Mesenchymal stem cell (in vitro differentiated cells and primary cell): ENCODE results near the gene PRIM2.
A peak's percentile ranks its signal among the peaks of the same experiment; 100 is the strongest.

ENCODE experiments used
- DNase-seq: peaks from one replicate; pipeline ENCODE4 v3.0.0-alpha.2; 2013
- H2AFZ ChIP-seq: one replicate; pipeline ENCODE4 v1.6.1; 2013; ENCODE audit warnings: low read depth, mild to moderate bottlenecking, control low read depth, inconsistent platforms, low read length, moderate library complexity
- H2AK5ac ChIP-seq: 2 replicates; pipeline ENCODE4 v1.6.1; 2013; ENCODE audit warnings: low read length, moderate library complexity, mild to moderate bottlenecking, inconsistent platforms; ENCODE audit not compliant: severe bottlenecking
- H2BK120ac ChIP-seq: one replicate; pipeline ENCODE4 v1.6.1; 2013; ENCODE audit warnings: low read depth, mild to moderate bottlenecking, inconsistent platforms, low read length, moderate library complexity
- H2BK12ac ChIP-seq, 2 experiments: one replicate each; pipeline ENCODE4 v1.6.1; 2013; ENCODE audit warnings: inconsistent platforms in 2 of 2, low read length in 2 of 2, mild to moderate bottlenecking in 2 of 2, moderate library complexity in 2 of 2, control low read depth in 1 of 2
- H2BK15ac ChIP-seq: one replicate; pipeline ENCODE4 v1.6.1; 2013; ENCODE audit warnings: mild to moderate bottlenecking, low read depth, inconsistent platforms; ENCODE audit not compliant: poor library complexity, severe bottlenecking
- H2BK5ac ChIP-seq: 2 replicates; pipeline ENCODE4 v1.6.1; 2013; ENCODE audit warnings: low read depth, mild to moderate bottlenecking, low read length, control low read depth, inconsistent platforms; ENCODE audit not compliant: poor library complexity, severe bottlenecking
- H3K14ac ChIP-seq, 2 experiments: one replicate each; pipeline ENCODE4 v1.6.1; 2013; ENCODE audit warnings: inconsistent platforms in 2 of 2, low read length in 2 of 2, control low read depth in 1 of 2, mild to moderate bottlenecking in 1 of 2, moderate library complexity in 1 of 2
- H3K18ac ChIP-seq, 2 experiments: one replicate each; pipeline ENCODE4 v1.6.1; 2013; ENCODE audit warnings: inconsistent platforms in 2 of 2, low read length in 2 of 2, control low read depth in 1 of 2, low read depth in 1 of 2, mild to moderate bottlenecking in 1 of 2
- H3K23ac ChIP-seq, 2 experiments: one replicate each; pipeline ENCODE4 v1.6.1; 2013; ENCODE audit warnings: inconsistent platforms in 2 of 2, low read length in 2 of 2, mild to moderate bottlenecking in 2 of 2, moderate library complexity in 2 of 2, control low read depth in 1 of 2
- H3K27ac ChIP-seq: 2 replicates; pipeline ENCODE4 v1.5.1; 2013; ENCODE audit warnings: mild to moderate bottlenecking, moderate library complexity, low read length, control low read depth, inconsistent platforms; ENCODE audit not compliant: poor library complexity, severe bottlenecking
- H3K27me3 ChIP-seq, 2 experiments: 2 replicates each; pipeline versions ENCODE4 v1.6.1 to v1.7.0; 2013; ENCODE audit warnings: low read length in 2 of 2, mild to moderate bottlenecking in 2 of 2, moderate library complexity in 2 of 2, control low read depth in 1 of 2, inconsistent platforms in 1 of 2; ENCODE audit not compliant: control insufficient read depth in 1 of 2, insufficient read depth in 1 of 2
- H3K36me3 ChIP-seq, 2 experiments: 2 replicates each; pipeline versions ENCODE4 v1.6.1 to v1.7.0; 2013; ENCODE audit warnings: low read length in 2 of 2, control low read depth in 1 of 2, inconsistent platforms in 1 of 2, low read depth in 1 of 2, mild to moderate bottlenecking in 1 of 2; ENCODE audit not compliant: insufficient read depth in 2 of 2, control insufficient read depth in 1 of 2
- H3K4ac ChIP-seq, 2 experiments: one replicate each; pipeline ENCODE4 v1.6.1; 2013; ENCODE audit warnings: inconsistent platforms in 2 of 2, low read length in 2 of 2, mild to moderate bottlenecking in 2 of 2, moderate library complexity in 2 of 2, control low read depth in 1 of 2, low read depth in 1 of 2
- H3K4me1 ChIP-seq: 2 replicates; pipeline ENCODE4 v1.6.1; 2013; ENCODE audit warnings: low read depth, low read length, control low read depth; ENCODE audit not compliant: control insufficient read depth, insufficient read depth
- H3K4me2 ChIP-seq: 2 replicates; pipeline ENCODE4 v1.6.1; 2013; ENCODE audit warnings: low read length, mild to moderate bottlenecking, inconsistent platforms; ENCODE audit not compliant: poor library complexity, severe bottlenecking
- H3K4me3 ChIP-seq, 2 experiments: 2 replicates each; pipeline versions ENCODE4 v1.5.1 to v1.7.0; 2013; ENCODE audit warnings: low read length in 2 of 2, mild to moderate bottlenecking in 2 of 2, control low read depth in 1 of 2, low read depth in 1 of 2; ENCODE audit not compliant: insufficient read depth in 1 of 2
- H3K79me1 ChIP-seq: replicated peaks from 2 replicates; pipeline ENCODE4 v1.6.1; 2013; ENCODE audit warnings: mild to moderate bottlenecking, control low read depth, low read length, inconsistent platforms; ENCODE audit not compliant: poor library complexity, severe bottlenecking
- H3K9ac ChIP-seq: 2 replicates; pipeline ENCODE4 v1.7.0; 2013; ENCODE audit warnings: mild to moderate bottlenecking, low read length, moderate library complexity
- H3K9me3 ChIP-seq: 2 replicates; pipeline ENCODE4 v1.7.0; 2013; ENCODE audit warnings: mild to moderate bottlenecking, low read length; ENCODE audit not compliant: control insufficient read depth
- H4K8ac ChIP-seq: one replicate; pipeline ENCODE4 v1.6.1; 2013; ENCODE audit warnings: inconsistent platforms, mild to moderate bottlenecking, low read length, moderate library complexity
- H4K91ac ChIP-seq: one replicate; pipeline ENCODE4 v1.6.1; 2013; ENCODE audit warnings: mild to moderate bottlenecking, low read length, inconsistent platforms
- WGBS: methylation state at CpG from one replicate; pipeline ENCODE4 v1.1.7; 2013; ENCODE audit warnings: mixed read lengths; 5-methylcytosine and 5-hydroxymethylcytosine counted together

PRIM2 gene

GRCh38 chr6:57302477-57302876 is 15.0 kb upstream of the PRIM2 start:
- H3K4me2 ChIP-seq, result no peak overlapping the region
- no peak overlapping the region for H4K91ac ChIP-seq
- no peak overlapping the region for H3K4ac ChIP-seq
- 0% methylated on average over 1 of the region's 2 CpGs for WGBS
- no peak overlapping the region for H2AFZ ChIP-seq
- no peak overlapping the region for H3K27ac ChIP-seq
- H3K36me3 ChIP-seq, result no peaks in the 10 kb centered on the region
- DNase-seq, result peak; percentile 42
- no peaks in the 10 kb centered on the region for H3K79me1 ChIP-seq
- H2BK120ac ChIP-seq, result no peak overlapping the region
- no peak overlapping the region for H3K14ac ChIP-seq
- no peak overlapping the region for H2BK12ac ChIP-seq
- no peaks in the 10 kb centered on the region for H3K27me3 ChIP-seq
- H2AK5ac ChIP-seq, result no peak overlapping the region
- no peak overlapping the region for H3K9ac ChIP-seq
- no peak overlapping the region for H2BK15ac ChIP-seq
- H4K8ac ChIP-seq, result no peak overlapping the region
- H3K23ac ChIP-seq, result no peak overlapping the region
- H3K9me3 ChIP-seq, result no peaks in the 10 kb centered on the region
- H3K4me3 ChIP-seq, result no peak overlapping the region
- H3K18ac ChIP-seq, result no peak overlapping the region
- H3K4me1 ChIP-seq, result no peaks in the 10 kb centered on the region
- no peak overlapping the region for H2BK5ac ChIP-seq

- H3K14ac ChIP-seq, result peak overlapping the region in 1 of 2 experiments; percentile 55
- peak overlapping the region; percentile 9 to 24 for H3K18ac ChIP-seq
- H3K4me3 ChIP-seq, result peak overlapping the region in 1 of 2 experiments; percentile 57
- H2BK15ac ChIP-seq, result no peak overlapping the region
- 89% methylated on average over 1 of the region's 1 CpG for WGBS
- DNase-seq, result peak; percentile 33
- peak overlapping the region; percentile 82 for H3K9ac ChIP-seq
- no peaks in the 10 kb centered on the region for H3K27me3 ChIP-seq
- H2BK12ac ChIP-seq, result no peak overlapping the region
- no peak overlapping the region for H3K27ac ChIP-seq
- H3K23ac ChIP-seq, result no peak overlapping the region
- no peaks in the 10 kb centered on the region for H3K36me3 ChIP-seq
- no peaks in the 10 kb centered on the region for H3K4me1 ChIP-seq
- H3K4me2 ChIP-seq, result no peak overlapping the region
- H2AK5ac ChIP-seq, result no peak overlapping the region
- no peak overlapping the region for H2BK120ac ChIP-seq
- H4K8ac ChIP-seq, result no peak overlapping the region
- no peak overlapping the region for H2AFZ ChIP-seq
- H2BK5ac ChIP-seq, result no peak overlapping the region
- no peak overlapping the region for H4K91ac ChIP-seq
- H3K9me3 ChIP-seq, result no peaks in the 10 kb centered on the region
- H3K4ac ChIP-seq, result no peak overlapping the region
- no peaks in the 10 kb centered on the region for H3K79me1 ChIP-seq
Measured at GRCh38 chr6:57303931-57304681, 13.3 kb upstream of the PRIM2 start.

GRCh38 chr6:57305107-57305506 is 12.3 kb upstream of the PRIM2 start:
- no peak overlapping the region for H3K18ac ChIP-seq
- no peak overlapping the region for H3K4me2 ChIP-seq
- no peak overlapping the region for H3K14ac ChIP-seq
- H3K9ac ChIP-seq, result peak overlapping the region; percentile 82
- H2BK5ac ChIP-seq, result no peak overlapping the region
- no peaks in the 10 kb centered on the region for H3K79me1 ChIP-seq
- no peak overlapping the region for H2BK120ac ChIP-seq
- H4K91ac ChIP-seq, result no peak overlapping the region
- H3K9me3 ChIP-seq, result no peaks in the 10 kb centered on the region
- H3K4ac ChIP-seq, result no peak overlapping the region
- 74% methylated on average over 3 of the region's 3 CpGs for WGBS
- peak overlapping the region in 1 of 2 experiments; percentile 57 for H3K4me3 ChIP-seq
- H3K27me3 ChIP-seq, result no peaks in the 10 kb centered on the region
- no peaks in the 10 kb centered on the region for H3K4me1 ChIP-seq
- H3K36me3 ChIP-seq, result no peaks in the 10 kb centered on the region
- H2AFZ ChIP-seq, result no peak overlapping the region
- H2BK12ac ChIP-seq, result no peak overlapping the region
- no peak overlapping the region for H3K27ac ChIP-seq
- no peak overlapping the region for H4K8ac ChIP-seq
- no peak overlapping the region for H2AK5ac ChIP-seq
- no peak overlapping the region for H2BK15ac ChIP-seq
- no peak for DNase-seq
- no peak overlapping the region for H3K23ac ChIP-seq

GRCh38 chr6:57305761-57306160 is 11.7 kb upstream of the PRIM2 start:
- Histone ChIP-seq H2BK15ac (no peak overlapping the region), H3K4ac (no peak overlapping the region), H3K9me3 (no peaks in the 10 kb centered on the region), H3K36me3 (no peaks in the 10 kb centered on the region), H3K27me3 (no peaks in the 10 kb centered on the region), H2BK120ac (no peak overlapping the region), H2BK12ac (no peak overlapping the region), H4K8ac (no peak overlapping the region), H3K18ac (no peak overlapping the region), H2BK5ac (no peak overlapping the region), H3K79me1 (no peaks in the 10 kb centered on the region), H3K27ac (no peak overlapping the region), H3K4me1 (peaks cover 4% of the 10 kb centered on the region), H3K23ac (no peak overlapping the region), H3K4me3 (no peak overlapping the region), H3K9ac (peak overlapping the region; percentile 82), H2AFZ (no peak overlapping the region), H2AK5ac (no peak overlapping the region), H4K91ac (no peak overlapping the region), H3K4me2 (no peak overlapping the region), H3K14ac (no peak overlapping the region)
- WGBS, result 100% methylated on average over 1 of the region's 2 CpGs
- no peak for DNase-seq
